ACC112 (cell line): ENCODE measurements around the gene STX5.
A peak's percentile ranks its signal among the peaks of the same experiment; 100 is the strongest.

ENCODE experiments used
- H2AFZ ChIP-seq: fragments of 200-600 bp; sonication (generic); one replicate; pipeline ENCODE4 v1.6.0; 2017; ENCODE audit warnings: antibody characterized with exemption, low read length; ENCODE audit not compliant: unreplicated experiment
- H3K27ac ChIP-seq: fragments of 200-600 bp; sonication (generic); 2 replicates; pipeline ENCODE4 v1.5.1; 2014; ENCODE audit warnings: low read depth, mild to moderate bottlenecking, antibody characterized with exemption, low read length, moderate library complexity
- H3K27me3 ChIP-seq: fragments of 200-600 bp; sonication (generic); 2 replicates; pipeline ENCODE4 v1.6.1; 2014; ENCODE audit warnings: mild to moderate bottlenecking, antibody characterized with exemption, low read length, moderate library complexity, mixed read lengths; ENCODE audit not compliant: insufficient read depth
- H3K36me3 ChIP-seq: fragments of 200-600 bp; sonication (generic); 2 replicates; pipeline ENCODE4 v1.6.1; 2016; ENCODE audit warnings: mild to moderate bottlenecking, antibody characterized with exemption, low read length, moderate library complexity, mixed read lengths; ENCODE audit not compliant: insufficient read depth
- H3K4me1 ChIP-seq: fragments of 200-600 bp; sonication (generic); one replicate; pipeline ENCODE4 v1.6.1; 2016; ENCODE audit warnings: low read length, mixed read lengths; ENCODE audit not compliant: insufficient read depth, unreplicated experiment, control insufficient read depth
- H3K4me3 ChIP-seq: fragments of 200-600 bp; sonication (generic); 2 replicates; pipeline ENCODE4 v1.5.1; 2014; ENCODE audit warnings: mild to moderate bottlenecking, low read depth, low read length
- H3K79me2 ChIP-seq: fragments of 200-600 bp; sonication (generic); one replicate; pipeline ENCODE4 v1.6.0; 2016; ENCODE audit warnings: low read length; ENCODE audit not compliant: control insufficient read depth, unreplicated experiment, insufficient read depth

STX5 gene

DNA sequence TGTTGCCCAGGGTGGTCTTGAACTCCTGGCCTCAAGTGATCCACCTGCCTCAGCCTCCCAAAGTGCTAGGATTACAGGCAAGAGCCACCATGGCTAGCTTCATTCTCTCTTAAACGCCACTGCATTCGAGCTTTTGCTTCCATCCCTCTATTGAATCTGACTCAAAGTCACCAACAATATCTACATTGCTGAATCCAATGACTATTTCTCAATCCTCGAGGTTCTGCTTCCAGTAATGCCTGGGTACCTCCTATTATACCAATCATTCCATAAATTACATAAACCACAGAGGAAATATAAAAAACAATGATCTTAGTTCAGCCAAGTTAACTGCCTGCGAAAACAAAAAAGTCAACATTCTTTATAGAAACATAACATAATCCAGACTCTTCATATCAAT, 14.7 kb downstream of the STX5 start:
- no peaks in the 10 kb centered on the region for H3K4me1 ChIP-seq
- H3K4me3 ChIP-seq, result no peak overlapping the region
- no peak overlapping the region for H3K27ac ChIP-seq
- H3K79me2 ChIP-seq, result no peaks in the 10 kb centered on the region
- no peaks in the 10 kb centered on the region for H3K27me3 ChIP-seq
- no peak overlapping the region for H2AFZ ChIP-seq
- peaks cover 13% of the 10 kb centered on the region for H3K36me3 ChIP-seq

DNA sequence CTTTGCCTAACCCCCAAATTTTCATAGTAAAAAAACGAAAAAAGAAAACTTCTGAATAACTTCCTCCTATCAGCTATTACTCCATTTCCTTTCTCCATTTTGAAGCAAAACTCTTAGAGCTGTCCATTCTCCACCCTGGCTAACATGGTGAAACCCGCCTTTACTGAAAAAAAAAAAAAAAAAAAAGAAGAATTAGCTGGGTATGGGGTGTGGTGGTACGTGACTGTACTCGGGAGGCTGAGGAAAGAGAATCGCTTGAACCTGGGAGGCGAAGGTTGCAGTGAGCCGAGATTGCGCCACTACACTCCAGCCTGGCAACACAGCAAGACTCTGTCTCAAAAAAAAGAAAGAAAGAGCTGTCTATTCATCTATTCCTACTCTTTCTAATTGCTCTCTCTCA, 15.3 kb downstream of the STX5 start:
- H3K27ac ChIP-seq, result no peak overlapping the region
- H2AFZ ChIP-seq, result no peak overlapping the region
- H3K4me3 ChIP-seq, result no peak overlapping the region
- H3K79me2 ChIP-seq, result no peaks in the 10 kb centered on the region
- no peaks in the 10 kb centered on the region for H3K27me3 ChIP-seq
- no peaks in the 10 kb centered on the region for H3K4me1 ChIP-seq
- peaks cover 13% of the 10 kb centered on the region for H3K36me3 ChIP-seq

DNA sequence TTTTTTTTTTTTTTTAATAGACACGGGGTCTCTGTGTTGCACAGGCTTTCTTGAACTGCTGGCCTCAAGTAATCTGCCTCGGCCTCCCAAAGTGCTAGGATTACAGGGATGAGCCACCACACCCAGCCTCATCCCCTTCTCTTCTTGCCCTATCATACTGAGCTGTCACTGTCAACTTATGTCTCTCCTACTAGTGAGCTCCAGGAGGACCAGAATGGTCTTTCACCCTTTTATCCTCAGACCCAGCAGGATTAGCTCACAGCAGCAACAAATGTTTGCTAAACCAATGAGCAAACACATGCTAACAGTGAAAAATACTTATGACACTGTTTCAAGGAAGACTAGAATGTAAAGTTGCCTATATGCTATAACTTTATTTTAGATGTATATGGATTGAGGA, 20.2 kb downstream of the STX5 start:
- Histone ChIP-seq H3K36me3 (peaks cover 7% of the 10 kb centered on the region), H3K27me3 (no peaks in the 10 kb centered on the region), H3K79me2 (no peaks in the 10 kb centered on the region), H2AFZ (no peak overlapping the region), H3K27ac (no peak overlapping the region), H3K4me1 (peaks cover 5% of the 10 kb centered on the region), H3K4me3 (no peak overlapping the region)

GRCh38 chr11:62810748-62811147, 21.1 kb downstream of the STX5 start:
- Histone ChIP-seq H3K4me1 (peaks cover 13% of the 10 kb centered on the region), H3K27ac (no peak overlapping the region), H3K36me3 (peaks cover under 1% of the 10 kb centered on the region), H2AFZ (no peak overlapping the region), H3K4me3 (no peak overlapping the region), H3K79me2 (no peaks in the 10 kb centered on the region), H3K27me3 (no peaks in the 10 kb centered on the region)

- Histone ChIP-seq H3K27ac (peak overlapping the region; percentile 16), H3K79me2 (peaks cover 32% of the 10 kb centered on the region), H2AFZ (no peak overlapping the region), H3K4me1 (peaks cover 22% of the 10 kb centered on the region), H3K4me3 (no peak overlapping the region), H3K36me3 (peaks cover 15% of the 10 kb centered on the region), H3K27me3 (no peaks in the 10 kb centered on the region)
Observed at GRCh38 chr11:62806611-62807121, 25.2 kb downstream of the STX5 start.

GRCh38 chr11:62805961-62806441, 25.9 kb downstream of the STX5 start:
- Histone ChIP-seq H3K27me3 (no peaks in the 10 kb centered on the region), H3K79me2 (peaks cover 32% of the 10 kb centered on the region), H2AFZ (peak overlapping the region; percentile 78), H3K4me1 (peaks cover 22% of the 10 kb centered on the region), H3K27ac (peak overlapping the region; percentile 16; the same call in 1 of the 2 replicates), H3K36me3 (peaks cover 21% of the 10 kb centered on the region), H3K4me3 (peak overlapping the region; percentile 99)

DNA sequence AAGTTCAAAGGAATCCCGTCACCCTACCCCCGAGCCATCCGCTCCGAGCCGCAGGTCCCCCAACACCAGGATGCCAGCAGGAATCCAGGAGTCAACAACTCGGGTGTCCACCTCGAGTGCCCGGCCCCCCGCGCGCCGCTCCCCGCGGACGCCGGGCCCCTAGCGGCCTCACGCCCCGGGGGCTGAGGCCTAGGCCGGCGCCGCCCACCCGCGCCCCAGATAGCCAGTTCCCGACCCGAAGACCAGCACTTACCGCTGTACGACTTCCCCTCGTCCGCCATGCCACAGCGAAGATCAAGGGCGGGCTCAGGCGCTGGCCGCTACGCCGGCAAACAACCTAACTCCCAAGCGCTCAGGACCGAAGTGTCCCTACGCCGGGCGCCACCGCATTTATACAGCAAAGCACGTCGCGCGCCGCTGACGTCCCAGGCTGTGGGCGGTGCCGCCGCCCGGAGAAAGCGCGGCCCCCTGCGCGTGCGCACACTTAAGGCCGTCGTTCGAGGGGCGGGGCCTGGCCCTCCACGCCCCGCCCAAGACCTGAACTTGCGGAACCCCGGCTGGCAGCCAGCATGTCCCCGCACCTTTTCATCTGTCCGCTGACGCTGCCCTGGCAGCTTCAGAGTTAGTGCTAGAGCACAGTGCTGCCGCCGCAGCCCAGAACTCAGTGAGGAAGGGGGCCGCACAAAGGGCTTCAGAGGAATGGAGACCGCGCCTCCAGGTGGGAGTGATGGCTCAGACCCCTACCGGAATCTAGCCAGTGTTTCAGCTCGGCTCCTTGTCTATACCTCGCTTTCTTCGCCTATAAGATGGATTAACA, 26.6 kb downstream of the STX5 start, which contains the start of gene NXF1:
Gene NXF1 (minus strand): TSS at position 365 of the 817 bp plus-strand sequence. CDS start 84 bp downstream, at position 281.
- Histone ChIP-seq H3K4me3 (peak within 1 kb of the TSS; percentile 99), H3K36me3 (peaks cover 25% of the 10 kb centered on the region), H3K4me1 (peaks cover 22% of the 10 kb centered on the region), H3K27ac (peak within 1 kb of the TSS; percentile 66), H2AFZ (peak within 1 kb of the TSS; percentile 78), H3K79me2 (peaks cover 32% of the 10 kb centered on the region), H3K27me3 (no peaks in the 10 kb centered on the region)

DNA sequence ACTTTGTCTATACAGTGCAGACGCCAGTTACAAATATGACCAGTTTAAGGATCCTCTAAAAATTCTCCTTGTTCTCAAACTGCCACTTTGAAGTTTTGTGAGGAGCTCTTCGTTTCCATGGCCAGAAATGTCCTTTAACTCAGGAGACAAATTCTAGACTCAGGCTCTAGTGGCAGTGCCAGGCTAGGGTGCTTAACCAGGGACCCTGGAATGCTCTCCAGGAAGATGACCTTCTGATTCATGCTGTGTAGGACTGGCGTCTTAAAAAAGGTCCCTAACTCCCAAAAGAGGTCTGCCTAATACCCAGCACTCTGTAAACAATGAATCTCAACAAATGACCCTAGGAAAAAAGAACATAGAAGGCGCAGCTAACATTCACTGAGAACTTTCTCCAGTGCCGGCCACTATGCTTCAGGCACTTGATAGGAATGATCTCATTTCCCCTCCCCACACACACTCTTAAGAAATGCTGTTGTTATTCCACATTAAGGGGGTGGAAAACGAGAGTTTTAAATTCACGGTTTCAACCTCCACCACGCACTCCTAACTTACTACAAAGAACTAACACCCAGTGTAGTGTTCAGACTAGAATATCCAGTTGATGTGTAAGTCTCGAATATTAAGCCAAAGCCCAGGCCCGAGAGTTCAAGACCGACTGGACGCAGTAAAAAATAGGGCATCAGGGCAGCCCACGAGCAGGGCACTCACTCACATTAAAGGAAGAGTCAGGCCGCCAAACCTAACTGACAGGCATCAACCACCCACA, 27.4 kb downstream of the STX5 start:
- Histone ChIP-seq H3K36me3 (peaks cover 25% of the 10 kb centered on the region), H3K4me3 (peak overlapping the region; percentile 99), H2AFZ (no peak overlapping the region)

GRCh38 chr11:62801071-62801470, 30.8 kb downstream of the STX5 start:
- Histone ChIP-seq H3K4me3 (no peak overlapping the region), H3K27me3 (no peaks in the 10 kb centered on the region), H3K36me3 (peaks cover 25% of the 10 kb centered on the region), H2AFZ (no peak overlapping the region), H3K27ac (no peak overlapping the region), H3K4me1 (peaks cover 11% of the 10 kb centered on the region), H3K79me2 (peaks cover 32% of the 10 kb centered on the region)

More for the DNA sequence above, 27.4 kb downstream of the STX5 start:
- Histone ChIP-seq H3K27ac (peak overlapping the region; percentile 66), H3K79me2 (peaks cover 32% of the 10 kb centered on the region), H3K27me3 (no peaks in the 10 kb centered on the region), H3K4me1 (peaks cover 22% of the 10 kb centered on the region)

DNA sequence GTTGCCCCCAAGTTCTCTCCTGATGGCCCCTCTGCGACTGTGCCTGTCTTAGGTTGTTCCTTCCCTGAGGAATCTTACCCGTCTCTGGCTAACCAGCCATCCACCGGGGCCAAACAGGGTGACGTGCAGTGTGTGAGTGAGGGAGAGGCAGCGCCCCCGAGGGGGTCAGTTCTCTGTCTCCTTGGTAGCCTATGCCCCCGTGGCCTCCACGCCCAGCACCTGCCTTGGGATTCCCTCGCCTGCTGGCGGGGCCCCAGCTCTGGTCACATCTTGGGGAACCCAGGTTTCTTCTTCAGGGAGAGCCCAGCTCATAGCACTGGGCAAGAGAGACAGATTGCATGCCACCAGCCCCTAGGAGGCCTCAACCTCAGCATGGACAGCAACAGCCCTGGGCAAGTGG, 32.4 kb downstream of the STX5 start:
- H2AFZ ChIP-seq, result no peak overlapping the region
- H3K36me3 ChIP-seq, result peaks cover 27% of the 10 kb centered on the region
- H3K27me3 ChIP-seq, result no peaks in the 10 kb centered on the region
- H3K4me3 ChIP-seq, result no peak overlapping the region
- peaks cover 9% of the 10 kb centered on the region for H3K4me1 ChIP-seq
- H3K27ac ChIP-seq, result no peak overlapping the region
- H3K79me2 ChIP-seq, result peaks cover 24% of the 10 kb centered on the region
